Measurements from ENCODE around the gene CCR8.

Gene CCR8

GRCh38 chr3:39322936-39323335 is 6.6 kb upstream of the CCR8 start:
- H3K27ac ChIP-seq = no peak overlapping the region
- H3K36me3 ChIP-seq = no peaks in the 10 kb centered on the region
- H3K9me3 ChIP-seq = no peaks in the 10 kb centered on the region
- H3K27me3 ChIP-seq = no peaks in the 10 kb centered on the region
- no peak overlapping the region for H3K4me3 ChIP-seq (ENCODE audit: low read depth in 1 of 2, low read length in 1 of 2)
- no peak for TF ChIP-seq CTCF (IDR thresholded peaks at IDR 0.05)
- H3K4me1 ChIP-seq (ENCODE audit: control insufficient read depth in 1 of 2, insufficient read depth in 1 of 2, low read depth in 1 of 2, low read length in 1 of 2) = peaks cover 0 to 3% of the 10 kb centered on the region in 2 experiments

GRCh38 chr3:39323494-39323893 is 6.0 kb upstream of the CCR8 start:
- Histone ChIP-seq H3K9me3 (no peaks in the 10 kb centered on the region), H3K36me3 (no peaks in the 10 kb centered on the region), H3K4me1 (ENCODE audit: control insufficient read depth in 1 of 2, insufficient read depth in 1 of 2, low read depth in 1 of 2, low read length in 1 of 2) (peaks cover 0 to 3% of the 10 kb centered on the region in 2 experiments), H3K4me3 (ENCODE audit: low read depth in 1 of 2, low read length in 1 of 2) (no peak overlapping the region), H3K27ac (no peak overlapping the region), H3K27me3 (no peaks in the 10 kb centered on the region)
- TF ChIP-seq CTCF (IDR thresholded peaks at IDR 0.05) = no peak

- no peaks in the 10 kb centered on the region for H3K36me3 ChIP-seq
- H3K4me1 ChIP-seq (ENCODE audit: control insufficient read depth in 1 of 2, insufficient read depth in 1 of 2, low read depth in 1 of 2, low read length in 1 of 2) = peaks cover 0 to 3% of the 10 kb centered on the region in 2 experiments
- H3K27ac ChIP-seq = no peak overlapping the region
- H3K4me3 ChIP-seq (ENCODE audit: low read depth in 1 of 2, low read length in 1 of 2) = no peak overlapping the region
- H3K27me3 ChIP-seq = no peaks in the 10 kb centered on the region
- H3K9me3 ChIP-seq = no peaks in the 10 kb centered on the region
- TF ChIP-seq CTCF (IDR thresholded peaks at IDR 0.05) = no peak
Observed at GRCh38 chr3:39325236-39325635, 4.3 kb upstream of the CCR8 start.

GRCh38 chr3:39327053-39327745 is 2.3 kb upstream of the CCR8 start:
- Histone ChIP-seq H3K27ac (no peak overlapping the region), H3K4me1 (ENCODE audit: control insufficient read depth in 1 of 2, insufficient read depth in 1 of 2, low read depth in 1 of 2, low read length in 1 of 2) (peaks cover 0 to 3% of the 10 kb centered on the region in 2 experiments), H3K4me3 (ENCODE audit: low read depth in 1 of 2, low read length in 1 of 2) (no peak overlapping the region), H3K36me3 (no peaks in the 10 kb centered on the region), H3K9me3 (no peaks in the 10 kb centered on the region), H3K27me3 (no peaks in the 10 kb centered on the region)
- no peak for TF ChIP-seq CTCF (IDR thresholded peaks at IDR 0.05)

GRCh38 chr3:39327746-39328349 is 1.7 kb upstream of the CCR8 start:
- Histone ChIP-seq H3K4me1 (ENCODE audit: control insufficient read depth in 1 of 2, insufficient read depth in 1 of 2, low read depth in 1 of 2, low read length in 1 of 2) (peaks cover 0 to 3% of the 10 kb centered on the region in 2 experiments), H3K27ac (no peak overlapping the region), H3K4me3 (ENCODE audit: low read depth in 1 of 2, low read length in 1 of 2) (no peak overlapping the region), H3K36me3 (no peaks in the 10 kb centered on the region), H3K9me3 (no peaks in the 10 kb centered on the region), H3K27me3 (no peaks in the 10 kb centered on the region)
- no peak for TF ChIP-seq CTCF (IDR thresholded peaks at IDR 0.05)

Data from neutrophil (primary cell).